Stimulated activated CD8-positive, alpha-beta memory T cell treated with anti-CD3 and anti-CD28 coated beads, Interleukin-12 subunit alpha, Interleukin-12 subunit beta, amount 100 ng/mL, for 4 hours (primary cell): ENCODE data around the gene ARHGEF33.

Experiments used
- DNase-seq: peaks from one replicate; pipeline ENCODE4 v3.0.0-alpha.2; 2020; ENCODE audit warnings: low read depth

Gene ARHGEF33

DNA sequence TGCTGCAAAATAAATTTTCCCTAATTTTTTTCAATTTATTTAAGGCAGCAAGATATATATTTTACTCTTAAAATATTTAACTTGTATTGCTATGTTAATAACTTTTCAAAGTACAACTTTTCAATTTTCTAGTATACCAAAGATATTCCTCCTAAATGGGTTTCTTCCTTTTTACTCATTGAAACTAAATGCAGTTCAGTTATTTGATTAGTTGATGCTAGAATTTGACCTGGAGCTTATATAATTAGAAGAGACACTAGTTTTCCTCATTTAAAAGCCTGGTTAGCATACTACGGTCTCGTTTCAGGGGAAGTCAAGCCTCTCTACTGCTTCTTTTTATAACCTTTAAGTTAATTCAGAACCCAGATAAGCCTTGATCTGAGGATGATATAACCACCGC is at the start of gene ARHGEF33:
Gene ARHGEF33, plus strand, starts transcription at position 301 of the 400 bp plus-strand sequence. CDS start 29,573 bp downstream, outside the sequence.
- DNase-seq: no peak

DNA sequence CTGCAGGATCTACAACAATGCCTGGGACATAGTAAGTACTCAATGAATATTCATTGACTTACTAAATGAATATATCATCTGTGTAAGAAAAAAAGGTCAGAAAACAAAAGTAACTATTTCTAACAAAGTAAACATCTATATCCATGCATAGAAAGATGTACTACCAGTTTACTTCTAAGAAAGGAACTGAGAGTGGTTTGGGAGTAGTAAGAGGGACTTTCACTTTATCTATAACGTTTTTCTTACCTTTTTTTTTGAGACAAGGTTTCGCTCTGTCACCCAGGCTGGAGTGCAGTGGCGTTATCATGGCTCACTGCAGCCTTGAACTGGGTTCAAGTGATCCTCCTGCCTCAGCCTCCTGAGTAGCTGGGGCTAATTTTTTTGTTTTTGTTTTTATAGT is 39.6 kb upstream of the ARHGEF33 start:
- DNase-seq: no peak

DNA sequence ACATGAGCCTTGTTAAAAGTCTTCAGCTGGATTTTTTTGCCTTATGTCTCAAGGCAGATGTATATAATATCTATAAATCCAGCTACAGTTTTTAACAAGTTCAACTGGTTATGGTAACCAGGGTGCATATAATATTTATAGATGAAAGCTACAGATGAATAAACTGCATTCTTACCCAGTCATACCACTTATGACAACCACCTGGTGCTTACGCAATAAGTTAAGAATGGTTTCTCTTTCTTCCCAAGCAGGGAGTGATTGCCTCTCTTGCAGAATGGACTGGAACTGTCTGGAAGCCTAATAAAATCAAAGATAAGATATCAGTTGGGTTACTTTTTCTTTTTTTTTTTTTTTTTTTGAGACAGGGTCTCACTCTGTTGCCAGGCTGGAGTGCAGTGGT is 33.5 kb upstream of the ARHGEF33 start:
- no peak for DNase-seq

DNA sequence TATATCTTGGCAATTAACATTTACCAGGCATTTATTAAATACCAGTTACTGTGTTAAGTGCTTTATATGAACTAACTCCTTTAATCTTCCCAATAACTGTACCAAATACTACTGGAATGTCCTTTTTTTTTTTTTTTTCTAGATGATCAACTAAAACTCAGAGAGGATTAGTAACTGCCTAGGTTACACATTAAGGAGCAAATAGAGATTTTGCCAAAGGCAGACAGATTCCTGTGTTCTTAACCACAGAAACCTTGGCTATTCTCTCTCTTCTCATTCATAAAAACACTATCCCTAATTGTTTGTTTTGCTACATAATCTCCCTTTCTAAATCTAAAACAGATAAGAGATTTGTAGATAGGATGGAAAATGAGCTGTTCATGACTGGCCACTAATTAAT is 27.2 kb upstream of the ARHGEF33 start:
- DNase-seq: no peak

GRCh38 chr2:38863061-38863695 is 26.5 kb upstream of the ARHGEF33 start:
- no peak for DNase-seq

- no peak for DNase-seq
Observed at GRCh38 chr2:38866773-38867443, 22.8 kb upstream of the ARHGEF33 start.

DNA sequence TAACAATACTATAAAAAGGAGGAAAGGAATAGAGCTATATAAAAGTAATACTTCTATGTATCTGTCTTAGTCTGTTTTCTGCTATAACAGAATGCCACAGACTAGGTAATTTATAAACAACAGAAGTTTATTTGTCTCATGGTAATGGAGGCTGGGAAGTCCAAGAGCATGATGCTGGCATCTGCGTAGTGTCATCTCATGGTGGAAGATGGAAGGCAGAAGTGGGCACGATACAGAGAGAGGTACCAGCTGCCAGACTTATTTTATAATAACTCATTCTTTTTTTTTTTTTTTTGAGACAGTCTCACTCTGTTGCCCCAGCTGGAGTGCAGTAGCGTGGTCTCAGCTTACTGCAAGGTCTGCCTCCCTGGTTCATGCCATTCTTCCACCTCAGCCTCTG is 18.2 kb upstream of the ARHGEF33 start:
- DNase-seq: no peak

GRCh38 chr2:38873763-38874162 is 15.9 kb upstream of the ARHGEF33 start:
- DNase-seq: no peak

DNA sequence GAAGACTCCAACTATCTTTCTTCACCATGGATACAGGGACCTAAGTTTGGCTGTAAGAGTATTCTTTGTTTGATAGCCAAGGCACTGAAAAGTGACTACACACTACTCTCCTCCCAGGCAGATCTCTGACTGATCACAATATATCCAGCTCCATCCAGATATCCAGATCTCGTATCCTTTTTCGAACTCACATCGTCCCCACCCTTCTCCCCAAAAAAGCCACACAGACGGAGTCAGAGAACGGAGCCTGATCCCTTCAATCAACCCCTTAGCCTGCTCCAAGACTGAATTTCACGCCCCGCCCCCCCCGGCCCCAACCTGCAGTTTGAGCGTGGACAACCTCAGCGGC is 14.5 kb upstream of the ARHGEF33 start:
- no peak for DNase-seq

- DNase-seq: peak; percentile 62
Observed at GRCh38 chr2:38875576-38876367, 13.9 kb upstream of the ARHGEF33 start, which contains the start of the genes DHX57 and MORN2. DHX57 (minus strand) TSS chr2:38875934; CDS start chr2:38868405, 7,529 bp downstream. MORN2 (plus strand) TSS chr2:38875976.

DNA sequence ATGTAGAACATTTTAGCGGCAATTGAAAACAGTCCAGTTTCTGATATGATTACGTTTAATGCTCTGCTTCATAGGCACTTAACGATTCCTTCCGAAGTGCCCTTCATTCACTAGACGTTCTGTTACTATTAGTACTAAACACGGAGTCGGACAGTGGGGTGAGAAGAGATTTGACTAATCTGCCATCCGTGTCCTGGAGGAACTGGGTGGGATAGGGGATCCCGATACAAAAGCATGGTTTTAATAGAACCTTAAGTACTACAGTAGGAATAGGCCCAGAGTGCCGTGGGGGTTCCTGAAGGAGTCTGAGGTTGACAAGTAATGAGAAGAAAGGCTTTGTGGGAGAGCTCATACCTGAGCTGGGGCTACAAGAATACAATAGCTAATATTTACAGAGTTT is 13.3 kb upstream of the ARHGEF33 start:
- DNase-seq: no peak

DNA sequence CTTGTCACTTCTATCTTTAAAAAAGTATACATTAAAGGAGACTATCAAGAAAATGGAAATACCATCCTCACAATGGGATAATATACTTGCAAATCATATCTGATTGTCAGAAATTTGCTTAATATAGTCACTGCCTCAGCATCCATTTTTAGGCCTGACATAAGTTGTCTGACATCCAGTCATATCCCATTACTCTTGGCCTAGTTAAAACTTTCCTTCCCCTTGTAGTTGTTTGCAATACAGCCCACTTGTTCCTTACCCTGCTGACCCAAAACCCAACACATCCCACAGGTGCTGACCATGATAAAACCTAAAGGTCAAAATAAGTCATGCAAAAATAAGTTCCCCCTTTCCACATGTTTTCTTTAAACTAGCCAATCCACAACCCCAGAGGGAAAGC is 3.6 kb upstream of the ARHGEF33 start:
- DNase-seq: no peak

GRCh38 chr2:38887347-38887746 is 2.3 kb upstream of the ARHGEF33 start:
- no peak for DNase-seq

DNA sequence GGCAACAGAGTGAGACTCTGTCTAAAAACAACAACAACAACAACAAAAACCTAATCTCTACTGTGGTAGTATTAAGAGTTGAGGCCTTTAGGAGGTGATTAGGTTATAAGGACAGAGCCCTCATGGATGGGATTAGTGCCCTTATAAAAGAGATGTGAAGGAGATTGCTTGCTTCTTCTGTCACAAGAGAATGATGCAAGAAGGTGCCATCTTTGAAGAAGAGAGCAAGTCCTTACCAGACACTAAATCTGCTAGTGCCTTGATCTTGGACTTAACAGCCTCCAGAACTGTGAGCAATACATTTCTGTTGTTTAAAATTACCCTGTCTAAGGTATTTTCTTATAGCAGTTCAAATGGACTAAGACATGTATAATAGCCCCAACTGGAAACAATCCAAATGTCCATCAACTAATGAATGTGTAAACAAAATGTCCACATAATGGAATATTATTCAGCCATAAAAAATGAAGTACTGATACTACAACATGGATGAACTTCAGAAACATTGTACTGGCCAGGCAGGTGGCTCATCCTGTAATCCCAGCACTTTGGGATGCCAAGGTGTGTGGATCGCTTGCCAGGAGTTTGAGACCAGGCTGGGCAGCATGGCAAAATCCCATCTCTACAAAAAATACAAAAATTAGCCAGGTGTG is 1.6 kb upstream of the ARHGEF33 start:
- DNase-seq: no peak

- no peak for DNase-seq
Observed at GRCh38 chr2:38889045-38889444, 630 bp upstream of the ARHGEF33 start.

- DNase-seq: no peak
Observed at GRCh38 chr2:38892819-38893218, 3.1 kb downstream of the ARHGEF33 start.

DNA sequence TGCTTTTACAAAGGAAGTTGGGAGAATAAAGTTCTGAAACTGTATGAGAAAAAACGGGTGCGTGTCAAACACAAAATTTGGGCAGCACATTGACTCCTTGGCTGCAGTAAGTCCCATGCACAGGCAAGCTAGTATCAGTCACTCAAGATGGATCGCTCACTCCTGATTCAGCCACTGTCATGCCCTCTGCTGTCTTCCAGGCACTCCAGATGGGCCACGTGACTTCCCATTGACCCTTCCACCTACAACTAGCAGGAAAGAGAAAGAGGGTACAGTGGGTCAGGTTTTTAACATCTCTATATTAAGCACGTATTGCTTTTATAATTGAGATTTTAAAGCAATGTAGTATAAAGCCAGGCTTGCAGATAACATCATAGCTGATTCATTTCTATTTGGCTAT is 8.6 kb downstream of the ARHGEF33 start:
- DNase-seq: no peak

DNA sequence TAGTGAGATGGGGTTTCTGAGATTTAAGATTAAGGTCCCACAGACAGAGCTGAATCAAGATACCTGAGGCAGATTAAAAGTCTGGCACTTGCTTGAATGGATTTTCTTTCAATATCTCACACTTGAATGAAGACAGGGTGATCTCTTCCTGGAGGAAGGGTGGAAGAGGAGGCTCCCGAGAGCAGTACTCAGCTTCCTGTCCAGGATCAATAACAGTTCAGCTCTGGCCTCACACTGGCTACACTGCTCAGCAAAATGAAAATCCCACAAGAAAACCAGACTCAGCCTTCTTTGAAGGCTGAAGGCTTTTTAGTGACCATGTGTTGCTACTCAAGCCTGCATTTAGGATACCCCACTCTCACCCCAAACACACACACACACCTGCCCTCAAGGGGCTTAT is 11.1 kb downstream of the ARHGEF33 start:
- no peak for DNase-seq

DNA sequence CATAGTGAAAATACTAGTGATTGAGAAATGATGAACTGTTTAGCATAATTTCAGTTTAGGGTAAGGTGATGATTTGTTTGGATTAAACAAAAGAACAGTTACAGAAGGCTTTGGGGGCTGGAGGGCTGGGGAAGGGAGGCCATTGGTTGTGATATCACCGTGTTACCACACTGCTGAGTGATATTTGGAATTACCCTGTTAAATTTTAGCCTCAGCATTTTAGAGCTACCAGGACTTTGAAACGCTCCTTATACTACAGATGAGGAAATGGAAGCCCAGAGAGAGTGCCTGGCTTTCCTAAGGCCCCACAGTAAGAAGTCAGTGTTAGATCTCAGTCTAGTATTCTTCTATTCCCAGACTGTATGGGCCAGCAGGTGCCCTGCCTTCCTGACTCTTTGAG is 15.6 kb downstream of the ARHGEF33 start:
- no peak for DNase-seq

GRCh38 chr2:38907242-38907641 is 17.6 kb downstream of the ARHGEF33 start:
- no peak for DNase-seq

GRCh38 chr2:38907743-38908562 is 18.3 kb downstream of the ARHGEF33 start:
- no peak for DNase-seq

DNA sequence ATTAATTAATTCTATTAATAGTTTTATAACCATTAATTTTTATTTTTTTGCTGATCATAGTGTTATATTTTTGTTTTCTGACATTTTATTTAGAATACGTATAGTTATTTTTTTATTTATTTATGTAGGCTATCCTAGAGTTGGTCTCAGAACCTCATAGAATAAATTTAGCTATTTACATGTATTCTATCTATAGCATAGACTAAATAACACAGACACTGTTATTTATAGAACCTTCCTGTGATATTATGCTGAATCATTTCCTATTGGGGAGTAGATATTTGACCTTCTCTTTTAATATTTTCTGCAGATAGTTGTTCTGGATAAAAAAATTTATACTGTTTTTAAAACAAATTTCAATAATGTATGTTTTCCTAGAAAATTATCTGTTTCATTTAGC is 20.2 kb downstream of the ARHGEF33 start:
- no peak for DNase-seq
